PC-9 (cell line): ENCODE data around the gene ARL5A. TPM values are rescaled to one million over a fixed set of nuclear protein-coding genes. Genes with fewer than 3 reads are reported as not detected.

Experiments
- BruUV-seq: library from RNA; stranded (reverse); fragments of 400-500 nt; replicated peaks from 2 replicates; lab custom pipeline; 2021; lab: Mats Ljungman, UMichigan
- CTCF ChIA-PET: fragments of 300-600 bp; sonication (Branson Sonifier 250); formaldehyde crosslinking; loops from one replicate; lab custom pipeline; 2022; ENCODE audit warnings: antibody characterized with exemption; lab: Charles Lee
- POLR2A ChIA-PET: fragments of 300-600 bp; sonication (Branson Sonifier 250); formaldehyde crosslinking; loops from one replicate; lab custom pipeline; 2022; ENCODE audit warnings: antibody characterized with exemption; ENCODE audit not compliant: unreplicated experiment; lab: Charles Lee
- DNase-seq, 2 experiments: peaks; one replicate each; pipeline versions ENCODE4 v3.0.0 to v3.0.0-alpha.2; 2015 to 2022; ENCODE audit warnings: mixed read lengths in 1 of 2
- H2AFZ ChIP-seq: fragments of 200-600 bp; sonication (generic); 2 replicates; pipeline ENCODE4 v1.8.1; 2017; ENCODE audit warnings: antibody characterized with exemption
- H3F3A ChIP-seq: fragments of 200-600 bp; sonication (generic); 2 replicates; pipeline ENCODE4 v1.8.1; 2017; ENCODE audit warnings: antibody characterized with exemption, mild to moderate bottlenecking, low read depth; ENCODE audit not compliant: insufficient read depth
- H3K27ac ChIP-seq: fragments of 200-600 bp; sonication (generic); 2 replicates; pipeline ENCODE4 v1.6.1; 2016; ENCODE audit warnings: mixed run types
- H3K27me3 ChIP-seq: fragments of 200-600 bp; sonication (generic); 2 replicates; pipeline ENCODE4 v1.6.1; 2016; ENCODE audit warnings: low read depth, mixed run types; ENCODE audit not compliant: insufficient read depth
- H3K36me3 ChIP-seq: fragments of 200-600 bp; sonication (generic); 2 replicates; pipeline ENCODE4 v1.6.1; 2016; ENCODE audit warnings: low read depth, mixed run types
- H3K4me1 ChIP-seq: fragments of 200-600 bp; sonication (generic); replicated peaks from 2 replicates; pipeline ENCODE4 v1.6.1; 2016; ENCODE audit warnings: mixed run types; ENCODE audit not compliant: insufficient read depth
- H3K4me2 ChIP-seq: fragments of 200-600 bp; sonication (generic); 2 replicates; pipeline ENCODE4 v1.6.1; 2017; ENCODE audit warnings: mixed run types
- H3K4me3 ChIP-seq: fragments of 200-600 bp; sonication (generic); 2 replicates; pipeline ENCODE4 v1.6.1; 2016; ENCODE audit warnings: mixed run types
- H3K79me2 ChIP-seq: fragments of 200-600 bp; sonication (generic); 2 replicates; pipeline ENCODE4 v1.6.1; 2017; ENCODE audit warnings: low read depth, mixed run types
- H3K9me2 ChIP-seq: fragments of 200-600 bp; sonication (generic); 2 replicates; pipeline ENCODE4 v1.8.1; 2017; ENCODE audit warnings: mild to moderate bottlenecking; ENCODE audit not compliant: insufficient read depth
- H3K9me3 ChIP-seq: fragments of 200-600 bp; sonication (generic); 2 replicates; pipeline ENCODE4 v1.8.1; 2016; ENCODE audit warnings: low read depth; ENCODE audit not compliant: insufficient read depth
- H4K20me1 ChIP-seq: fragments of 200-600 bp; sonication (generic); 2 replicates; pipeline ENCODE4 v1.8.1; 2017; ENCODE audit not compliant: insufficient read depth
- CTCF ChIP-seq: fragments of 200-600 bp; sonication (generic); conservative IDR thresholded peaks from 2 replicates; pipeline ENCODE4 v1.6.1; 2017; ENCODE audit warnings: mixed run types, antibody characterized with exemption, mild to moderate bottlenecking, moderate library complexity
- EZH2 ChIP-seq: fragments of 200-600 bp; sonication (generic); IDR thresholded peaks from 2 replicates; pipeline ENCODE4 v1.8.0; 2017; ENCODE audit warnings: antibody characterized with exemption, low read depth
- intact Hi-C: fragments of 100-400 bp; cut with micrococcal nuclease; formaldehyde crosslinking; loops from one replicate; pipeline ENCODE4 v1.10.0; 2022; ENCODE audit not compliant: unreplicated experiment
- total RNA-seq: library from RNA; stranded (reverse); gene quantifications from 2 replicates; pipeline ENCODE4 v1.2.3, GENCODE V29; 2021

The ARL5A gene
- total RNA-seq, 1 experiment from 2014 or later, result 36.1 TPM

- Histone ChIP-seq H3K4me3 (no peak overlapping the region), H4K20me1 (no peaks in the 10 kb centered on the region), H3K9me2 (no peaks in the 10 kb centered on the region), H2AFZ (no peak overlapping the region), H3K27ac (no peak overlapping the region), H3K9me3 (no peaks in the 10 kb centered on the region), H3K36me3 (no peaks in the 10 kb centered on the region), H3K27me3 (no peaks in the 10 kb centered on the region), H3K4me1 (no peaks in the 10 kb centered on the region), H3F3A (no peaks in the 10 kb centered on the region), H3K4me2 (no peak overlapping the region), H3K79me2 (no peaks in the 10 kb centered on the region)
- intact Hi-C loops, result no loop called here
- TF ChIP-seq EZH2 (no peak), CTCF (no peak)
- CTCF ChIA-PET, result no interaction called here
- BruUV-seq, result no TSS peak
- DNase-seq, result no peak
- POLR2A ChIA-PET, result no interaction called here
Measured at GRCh38 chr2:151760139-151760650, 68.0 kb downstream of the ARL5A start.

GRCh38 chr2:151758744-151759143 is 69.5 kb downstream of the ARL5A start:
- no TSS peak for BruUV-seq
- no peak overlapping the region for H3K27ac ChIP-seq
- H3K36me3 ChIP-seq, result no peaks in the 10 kb centered on the region
- H3K4me2 ChIP-seq, result no peak overlapping the region
- H3K4me3 ChIP-seq, result no peak overlapping the region
- H2AFZ ChIP-seq, result no peak overlapping the region
- DNase-seq, result no peak
- no peaks in the 10 kb centered on the region for H3F3A ChIP-seq
- no peaks in the 10 kb centered on the region for H3K9me2 ChIP-seq
- no peaks in the 10 kb centered on the region for H4K20me1 ChIP-seq
- H3K79me2 ChIP-seq, result no peaks in the 10 kb centered on the region
- CTCF ChIA-PET, result no interaction called here
- TF ChIP-seq EZH2, result no peak
- TF ChIP-seq CTCF, result no peak
- POLR2A ChIA-PET, result no interaction called here
- H3K27me3 ChIP-seq, result no peaks in the 10 kb centered on the region
- intact Hi-C loops, result no loop called here
- H3K4me1 ChIP-seq, result no peaks in the 10 kb centered on the region
- no peaks in the 10 kb centered on the region for H3K9me3 ChIP-seq

GRCh38 chr2:151757861-151758260 is 70.4 kb downstream of the ARL5A start:
- no peaks in the 10 kb centered on the region for H3F3A ChIP-seq
- H3K9me2 ChIP-seq, result no peaks in the 10 kb centered on the region
- DNase-seq, result no peak
- H3K27ac ChIP-seq, result no peak overlapping the region
- H3K4me3 ChIP-seq, result no peak overlapping the region
- POLR2A ChIA-PET, result no interaction called here
- intact Hi-C loops, result no loop called here
- H4K20me1 ChIP-seq, result no peaks in the 10 kb centered on the region
- no peaks in the 10 kb centered on the region for H3K9me3 ChIP-seq
- no peaks in the 10 kb centered on the region for H3K4me1 ChIP-seq
- H2AFZ ChIP-seq, result no peak overlapping the region
- H3K36me3 ChIP-seq, result no peaks in the 10 kb centered on the region
- TF ChIP-seq EZH2 (no peak), CTCF (no peak)
- no TSS peak for BruUV-seq
- H3K27me3 ChIP-seq, result no peaks in the 10 kb centered on the region
- H3K79me2 ChIP-seq, result no peaks in the 10 kb centered on the region
- H3K4me2 ChIP-seq, result no peak overlapping the region
- CTCF ChIA-PET, result no interaction called here
